ENCODE data around the gene PCDHGA12.

PCDHGA12 gene

DNA sequence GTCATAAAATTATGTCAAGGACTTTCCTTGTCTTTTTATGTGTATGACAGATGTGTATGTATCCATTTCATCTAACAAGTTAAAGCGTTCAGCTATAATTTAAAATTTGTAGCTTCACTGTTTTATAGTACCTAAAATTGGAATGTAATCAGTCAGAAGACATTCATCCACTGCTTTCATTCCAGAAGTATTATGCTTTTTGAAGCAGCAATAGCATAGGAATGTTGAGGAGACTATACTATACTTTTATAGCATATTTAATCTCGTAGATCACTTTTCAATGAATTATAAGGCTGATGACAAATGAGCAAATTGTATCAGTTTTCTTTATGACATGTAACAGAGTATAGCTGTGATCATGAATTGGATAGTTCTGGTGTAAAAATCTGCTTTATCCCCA, 6.9 kb downstream of the PCDHGA12 start:
- no peak for DNase-seq (ENCODE audit: insufficient read length, low spot score)
- no peak for FAIRE-seq

DNA sequence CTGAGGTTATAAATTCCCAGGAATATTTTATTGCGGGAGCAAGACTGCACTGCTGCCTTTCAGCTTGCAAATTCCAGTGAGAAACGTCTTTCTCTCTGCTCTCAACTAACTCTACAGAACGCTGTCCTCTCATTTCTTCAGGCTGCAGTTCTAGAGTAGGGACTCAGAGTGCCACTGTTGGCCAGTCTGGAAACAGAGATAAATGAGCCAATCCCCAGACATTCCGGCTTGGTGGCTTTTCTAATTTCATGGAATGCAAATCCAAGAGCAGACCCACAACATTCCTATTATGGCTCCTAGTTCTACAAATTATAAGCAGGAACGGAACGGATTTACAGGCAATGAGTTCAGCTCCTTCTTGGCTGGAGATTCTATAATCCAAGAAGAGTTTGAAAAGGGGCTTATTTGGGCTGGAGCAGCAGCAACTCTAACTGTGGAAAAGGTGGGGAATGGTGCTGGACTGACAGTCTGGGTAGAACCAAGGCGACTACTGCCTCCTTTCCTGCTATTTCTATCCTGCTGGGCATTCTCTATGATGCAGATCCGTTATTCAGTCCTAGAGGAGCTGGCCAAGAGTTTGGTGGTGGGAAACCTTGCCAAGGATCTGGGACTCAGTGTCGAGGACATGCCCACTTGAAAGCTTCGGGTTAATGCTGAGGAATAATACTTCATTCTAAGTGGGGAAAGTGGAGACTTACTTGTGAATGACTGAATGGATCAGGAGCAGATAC, 9.3 kb downstream of the PCDHGA12 start:
- FAIRE-seq (no peak), DNase-seq (ENCODE audit: insufficient read length, low spot score) (no peak)

DNA sequence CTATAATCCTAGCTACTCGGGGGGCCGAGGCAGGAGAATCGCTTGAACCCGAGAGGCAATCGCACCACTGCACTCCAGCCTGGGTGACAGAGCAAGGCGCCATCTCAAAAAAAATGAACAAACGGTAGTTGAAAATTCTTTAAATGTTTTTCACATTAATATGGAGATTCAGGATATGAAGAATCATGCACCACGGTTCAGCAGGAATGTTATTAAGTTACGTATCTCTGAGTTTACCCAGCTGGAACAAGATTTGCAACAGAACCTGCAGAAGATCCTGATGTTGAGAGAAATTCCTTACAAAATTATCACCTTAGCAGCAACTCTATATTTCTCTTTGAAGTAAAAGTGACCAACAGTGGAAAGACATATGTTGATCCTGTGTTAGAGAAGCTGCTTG, 10.0 kb downstream of the PCDHGA12 start:
- DNase-seq (ENCODE audit: insufficient read length, low spot score) (no peak), FAIRE-seq (no peak)

DNA sequence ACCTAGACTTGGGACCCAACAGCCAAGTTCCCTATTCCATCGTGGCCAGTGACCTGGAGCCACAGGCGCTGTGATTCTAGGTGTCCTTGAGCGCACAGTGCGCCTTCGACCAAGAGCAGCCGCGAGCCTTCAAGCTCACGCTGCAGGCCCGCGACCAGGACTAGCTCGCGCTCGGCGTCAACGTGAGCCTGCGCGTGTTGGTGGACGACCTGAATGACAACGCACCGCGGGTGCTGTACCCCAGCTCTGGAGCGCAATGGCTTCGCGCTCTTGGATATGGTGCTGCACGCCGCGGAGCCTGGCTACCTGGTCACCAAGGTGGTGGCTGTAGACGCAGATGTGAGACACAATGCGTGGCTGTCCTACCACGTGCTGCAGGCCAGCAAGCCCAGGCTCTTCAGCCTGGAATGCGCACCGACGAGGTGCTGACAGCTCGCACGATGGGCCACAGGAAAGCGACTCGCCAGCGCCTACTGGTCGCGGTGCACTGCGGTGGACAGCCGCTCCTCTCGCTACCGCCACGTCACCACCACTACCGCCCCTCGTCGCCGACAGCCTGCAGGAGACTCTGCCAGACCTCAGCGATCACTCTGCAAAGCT, 11.4 kb downstream of the PCDHGA12 start:
- DNase-seq (ENCODE audit: insufficient read length, low spot score) (no peak), FAIRE-seq (no peak)

DNA sequence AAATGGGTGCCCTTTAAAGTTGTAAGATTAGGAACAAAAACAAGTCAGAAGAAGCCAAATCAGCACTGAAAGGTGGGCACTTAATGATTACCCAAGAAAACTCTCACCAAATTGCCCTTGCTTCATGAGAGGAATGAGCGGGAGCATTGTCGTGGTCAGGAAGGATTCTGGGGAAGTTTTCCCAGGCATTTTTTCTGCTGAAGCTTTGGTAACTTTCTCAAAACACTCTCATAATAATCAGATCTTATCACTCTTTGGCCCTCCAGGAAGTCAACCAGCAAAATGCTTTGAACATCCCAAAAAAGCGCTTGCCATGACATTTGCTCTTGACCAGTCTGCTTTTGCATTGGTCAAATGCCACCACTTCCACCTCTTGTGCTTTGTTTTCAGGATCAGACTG, 35.0 kb downstream of the PCDHGA12 start:
- no peak for DNase-seq (ENCODE audit: insufficient read length, low spot score)
- FAIRE-seq: no peak

DNA sequence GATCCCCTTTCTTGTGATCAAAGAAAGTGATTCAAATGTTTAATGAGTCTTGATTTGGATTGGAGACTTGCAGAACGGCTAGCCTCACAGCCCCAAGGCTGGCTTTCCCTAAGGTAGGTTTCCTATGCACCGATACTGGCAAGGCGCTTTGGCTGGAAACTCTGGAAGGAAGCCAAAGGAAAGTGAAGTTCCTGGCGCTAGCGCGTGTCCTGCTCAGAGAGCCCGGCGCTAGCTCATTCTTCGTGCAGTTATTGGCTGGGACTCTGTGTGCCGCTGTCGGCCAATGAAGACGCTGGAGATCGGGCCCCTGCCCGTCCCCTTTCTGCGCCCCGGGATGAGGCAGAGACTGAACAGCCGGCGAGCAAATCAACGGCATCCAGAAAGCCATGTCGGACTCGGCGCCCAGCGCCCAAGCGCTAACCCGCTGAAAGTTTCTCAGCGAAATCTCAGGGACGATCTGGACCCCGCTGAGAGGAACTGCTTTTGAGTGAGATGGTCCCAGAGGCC, 45.4 kb downstream of the PCDHGA12 start, which contains the start of gene PCDHGC3:
Gene PCDHGC3, plus strand, starts transcription at position 342 of the 507 bp plus-strand sequence. Its CDS starts 151 bp downstream, at position 493.
- FAIRE-seq: peak; percentile 81
- DNase-seq (ENCODE audit: insufficient read length, low spot score): peak; percentile 62

DNA sequence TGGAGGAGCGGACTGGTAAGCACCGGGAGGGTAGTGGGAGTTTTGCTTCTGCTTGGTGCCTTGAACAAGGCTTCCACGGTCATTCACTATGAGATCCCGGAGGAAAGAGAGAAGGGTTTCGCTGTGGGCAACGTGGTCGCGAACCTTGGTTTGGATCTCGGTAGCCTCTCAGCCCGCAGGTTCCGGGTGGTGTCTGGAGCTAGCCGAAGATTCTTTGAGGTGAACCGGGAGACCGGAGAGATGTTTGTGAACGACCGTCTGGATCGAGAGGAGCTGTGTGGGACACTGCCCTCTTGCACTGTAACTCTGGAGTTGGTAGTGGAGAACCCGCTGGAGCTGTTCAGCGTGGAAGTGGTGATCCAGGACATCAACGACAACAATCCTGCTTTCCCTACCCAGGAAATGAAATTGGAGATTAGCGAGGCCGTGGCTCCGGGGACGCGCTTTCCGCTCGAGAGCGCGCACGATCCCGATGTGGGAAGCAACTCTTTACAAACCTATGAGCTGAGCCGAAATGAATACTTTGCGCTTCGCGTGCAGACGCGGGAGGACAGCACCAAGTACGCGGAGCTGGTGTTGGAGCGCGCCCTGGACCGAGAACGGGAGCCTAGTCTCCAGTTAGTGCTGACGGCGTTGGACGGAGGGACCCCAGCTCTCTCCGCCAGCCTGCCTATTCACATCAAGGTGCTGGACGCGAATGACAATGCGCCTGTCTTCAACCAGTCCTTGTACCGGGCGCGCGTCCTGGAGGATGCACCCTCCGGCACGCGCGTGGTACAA, 46.0 kb downstream of the PCDHGA12 start:
- FAIRE-seq (peak; percentile 56), DNase-seq (ENCODE audit: insufficient read length, low spot score) (no peak)

DNA sequence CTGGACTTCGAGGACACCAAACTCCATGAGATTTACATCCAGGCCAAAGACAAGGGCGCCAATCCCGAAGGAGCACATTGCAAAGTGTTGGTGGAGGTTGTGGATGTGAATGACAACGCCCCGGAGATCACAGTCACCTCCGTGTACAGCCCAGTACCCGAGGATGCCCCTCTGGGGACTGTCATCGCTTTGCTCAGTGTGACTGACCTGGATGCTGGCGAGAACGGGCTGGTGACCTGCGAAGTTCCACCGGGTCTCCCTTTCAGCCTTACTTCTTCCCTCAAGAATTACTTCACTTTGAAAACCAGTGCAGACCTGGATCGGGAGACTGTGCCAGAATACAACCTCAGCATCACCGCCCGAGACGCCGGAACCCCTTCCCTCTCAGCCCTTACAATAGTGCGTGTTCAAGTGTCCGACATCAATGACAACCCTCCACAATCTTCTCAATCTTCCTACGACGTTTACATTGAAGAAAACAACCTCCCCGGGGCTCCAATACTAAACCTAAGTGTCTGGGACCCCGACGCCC, 46.8 kb downstream of the PCDHGA12 start:
- DNase-seq (ENCODE audit: insufficient read length, low spot score) (no peak), FAIRE-seq (peak; percentile 18)

DNA sequence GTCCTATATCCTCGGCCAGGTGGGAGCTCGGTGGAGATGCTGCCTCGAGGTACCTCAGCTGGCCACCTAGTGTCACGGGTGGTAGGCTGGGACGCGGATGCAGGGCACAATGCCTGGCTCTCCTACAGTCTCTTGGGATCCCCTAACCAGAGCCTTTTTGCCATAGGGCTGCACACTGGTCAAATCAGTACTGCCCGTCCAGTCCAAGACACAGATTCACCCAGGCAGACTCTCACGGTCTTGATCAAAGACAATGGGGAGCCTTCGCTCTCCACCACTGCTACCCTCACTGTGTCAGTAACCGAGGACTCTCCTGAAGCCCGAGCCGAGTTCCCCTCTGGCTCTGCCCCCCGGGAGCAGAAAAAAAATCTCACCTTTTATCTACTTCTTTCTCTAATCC, 47.5 kb downstream of the PCDHGA12 start:
- DNase-seq (ENCODE audit: insufficient read length, low spot score): no peak
- no peak for FAIRE-seq

DNA sequence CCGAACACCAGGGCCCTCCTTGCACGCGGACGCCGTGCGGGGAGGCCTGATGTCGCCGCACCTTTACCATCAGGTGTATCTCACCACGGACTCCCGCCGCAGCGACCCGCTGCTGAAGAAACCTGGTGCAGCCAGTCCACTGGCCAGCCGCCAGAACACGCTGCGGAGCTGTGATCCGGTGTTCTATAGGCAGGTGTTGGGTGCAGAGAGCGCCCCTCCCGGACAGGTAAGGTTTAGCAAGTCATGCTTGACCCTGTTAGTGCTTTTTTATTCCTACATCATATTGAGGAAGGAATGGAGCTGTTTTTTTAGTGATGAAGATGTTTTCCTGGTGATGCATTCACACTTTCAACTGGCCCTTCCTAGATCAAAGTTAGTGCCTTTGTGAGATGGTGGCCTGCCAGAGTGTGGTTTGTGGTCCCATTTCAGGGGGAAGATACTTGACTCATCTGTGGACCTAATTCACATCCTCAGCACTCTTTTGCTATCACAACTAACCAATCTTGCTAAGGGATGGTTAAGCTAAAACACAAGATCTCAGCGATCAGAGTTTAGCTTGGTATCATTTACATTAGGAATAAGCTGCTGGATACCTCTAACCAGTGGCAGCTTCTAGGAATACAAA, 48.1 kb downstream of the PCDHGA12 start:
- FAIRE-seq (no peak), DNase-seq (ENCODE audit: insufficient read length, low spot score) (no peak)

DNA sequence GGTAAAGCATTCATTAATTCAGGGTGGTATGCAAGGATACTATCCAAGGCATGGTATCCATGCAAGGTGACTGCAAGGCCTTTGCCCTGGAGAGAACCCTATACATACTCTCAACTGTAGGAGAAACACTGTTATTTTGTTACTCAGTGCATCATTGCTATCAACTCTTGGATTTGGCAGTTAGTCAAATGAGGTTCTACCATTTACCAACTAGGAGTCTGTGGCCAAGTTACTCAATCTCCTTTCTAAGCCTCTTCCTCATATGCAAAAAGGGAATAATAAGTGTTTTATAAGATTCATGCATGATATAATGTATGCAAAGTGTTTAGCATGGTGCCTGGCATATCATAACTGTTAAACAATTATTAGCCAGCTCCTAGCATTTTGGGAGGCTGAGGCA, 49.5 kb downstream of the PCDHGA12 start:
- FAIRE-seq (no peak), DNase-seq (ENCODE audit: insufficient read length, low spot score) (no peak)
